GM21529 (cell line): Measurements from ENCODE around the gene NDUFB1.

Experiments used
- ATAC-seq: cut with Tn5 transposase; IDR thresholded peaks from one replicate; pipeline ENCODE4 v1.9.1; 2021; ENCODE audit not compliant: unreplicated experiment

NDUFB1 gene

DNA sequence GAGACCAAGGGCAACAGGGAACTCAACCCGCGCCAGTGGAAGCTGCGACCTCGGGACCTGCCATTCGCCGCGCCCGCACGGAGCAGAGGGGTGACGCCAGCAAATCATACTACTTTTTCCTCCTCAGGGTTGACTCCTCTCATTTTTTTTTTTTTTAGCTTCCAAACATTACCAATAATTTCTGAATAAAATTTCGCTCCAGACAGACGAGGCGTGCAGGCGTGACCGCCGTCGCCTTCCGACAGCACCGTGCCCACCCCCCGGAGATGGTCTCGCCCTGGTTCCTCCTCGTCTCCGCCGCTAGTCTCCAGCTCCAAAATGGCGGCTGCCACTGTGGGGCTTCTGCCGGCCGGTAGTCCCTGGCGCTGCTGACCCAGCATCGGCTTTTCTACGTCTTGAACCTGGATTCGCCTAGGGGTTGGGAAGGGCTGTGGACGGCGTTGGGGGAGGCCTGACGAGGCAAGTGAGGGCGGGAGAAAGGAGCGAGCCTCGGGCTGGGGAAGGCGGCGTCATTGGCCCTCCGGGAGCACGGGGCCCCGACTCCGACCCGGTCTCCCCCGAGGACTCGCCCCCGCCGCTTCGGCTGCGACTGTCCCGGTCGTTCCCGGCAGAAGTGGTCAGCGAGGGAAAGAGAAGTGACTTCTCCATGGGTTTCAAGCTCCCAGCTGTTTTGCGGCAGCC is at the start of gene NDUFB1, which contains the start of gene CPSF2:
TSS of gene NDUFB1 (minus strand) at position 37 of the 681 bp plus-strand sequence. CDS start 4,069 bp downstream, outside the sequence.
TSS of gene CPSF2 (plus strand) at position 300 of the 681 bp plus-strand sequence. CDS start 9,016 bp downstream, outside the sequence.
- peak; percentile 89 for ATAC-seq

DNA sequence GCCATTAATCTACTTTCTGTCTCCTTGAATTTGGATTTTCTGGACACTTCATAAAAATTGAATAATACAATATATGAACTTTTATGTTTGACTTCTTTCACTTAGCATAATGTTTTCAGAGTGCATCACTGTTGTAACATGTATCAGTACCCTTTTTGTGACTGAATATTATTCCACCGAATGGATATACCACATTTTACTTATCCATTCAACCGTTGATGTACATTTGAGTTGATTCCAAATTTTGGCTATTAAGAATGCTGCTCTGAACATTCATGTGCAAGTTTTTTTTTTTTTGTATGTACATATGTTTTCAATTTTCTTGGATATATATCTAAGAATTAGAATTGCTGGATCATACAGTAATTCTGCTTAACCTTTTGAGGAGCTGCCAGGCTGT is 43.5 kb upstream of the NDUFB1 start:
- ATAC-seq = no peak

DNA sequence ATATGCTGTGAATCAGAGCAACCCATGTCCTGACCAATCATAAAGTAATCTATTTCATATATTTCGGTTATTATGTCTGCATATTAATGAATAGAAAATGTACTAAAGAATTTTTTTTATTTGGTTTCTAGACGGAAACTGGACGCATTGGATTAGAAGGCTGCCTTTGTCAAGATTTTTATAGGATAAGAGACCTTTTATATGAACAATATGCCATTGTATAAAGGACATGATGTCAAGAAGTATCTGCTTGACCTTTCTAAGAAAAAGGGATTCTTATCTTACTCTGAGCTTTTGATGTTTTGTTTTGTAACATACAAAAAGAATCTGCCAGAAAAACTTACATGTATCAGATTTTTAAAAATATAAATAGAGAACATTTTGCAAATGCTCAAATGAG is 40.0 kb upstream of the NDUFB1 start:
- no peak for ATAC-seq

DNA sequence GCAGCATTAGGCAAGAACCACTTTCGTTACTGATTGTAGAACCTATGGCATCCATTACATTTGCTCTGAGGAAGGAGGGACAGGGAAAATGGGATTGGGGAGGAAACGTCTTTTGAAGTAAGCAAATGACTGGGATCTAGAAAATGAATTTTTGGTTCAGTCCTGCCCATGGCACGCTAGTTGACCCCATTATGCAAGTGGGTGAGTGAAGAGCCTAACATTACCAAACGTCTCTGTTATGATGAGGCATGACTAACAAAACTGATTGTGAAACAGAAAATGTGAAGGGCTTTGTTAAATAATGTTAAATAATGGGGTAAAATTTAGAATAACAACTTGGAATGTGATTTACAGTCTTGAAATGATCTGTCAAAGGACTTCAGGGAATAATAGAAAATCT is 39.1 kb upstream of the NDUFB1 start:
- no peak for ATAC-seq

DNA sequence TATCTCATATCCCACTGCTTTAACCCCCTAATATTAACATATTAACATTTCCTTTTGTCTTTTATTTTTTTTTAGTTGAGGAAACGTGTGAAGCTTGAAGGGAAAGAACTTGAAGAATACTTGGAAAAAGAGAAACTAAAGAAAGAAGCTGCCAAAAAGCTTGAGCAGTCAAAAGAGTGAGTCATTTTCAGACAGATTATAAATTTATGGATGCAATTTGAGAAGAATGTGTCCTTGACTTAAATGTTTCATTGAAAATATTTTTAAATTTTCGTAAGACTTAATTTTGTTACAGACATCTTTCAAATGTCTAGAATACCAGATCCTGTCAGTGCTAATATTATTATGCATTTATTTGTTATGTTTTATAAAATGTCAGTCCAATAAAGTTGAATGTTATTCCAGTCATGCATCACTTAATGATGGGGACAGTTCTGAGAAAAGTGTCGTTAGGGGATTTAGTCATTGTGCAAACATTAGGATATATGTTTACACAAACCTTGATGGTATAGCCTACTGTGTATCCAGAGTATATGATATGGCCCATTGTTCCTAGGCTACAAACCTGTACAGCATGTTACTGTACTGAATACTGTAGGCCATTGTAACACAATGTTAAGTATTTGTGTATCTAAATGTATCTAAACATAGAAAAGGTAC is 32.9 kb upstream of the NDUFB1 start:
- ATAC-seq = no peak

DNA sequence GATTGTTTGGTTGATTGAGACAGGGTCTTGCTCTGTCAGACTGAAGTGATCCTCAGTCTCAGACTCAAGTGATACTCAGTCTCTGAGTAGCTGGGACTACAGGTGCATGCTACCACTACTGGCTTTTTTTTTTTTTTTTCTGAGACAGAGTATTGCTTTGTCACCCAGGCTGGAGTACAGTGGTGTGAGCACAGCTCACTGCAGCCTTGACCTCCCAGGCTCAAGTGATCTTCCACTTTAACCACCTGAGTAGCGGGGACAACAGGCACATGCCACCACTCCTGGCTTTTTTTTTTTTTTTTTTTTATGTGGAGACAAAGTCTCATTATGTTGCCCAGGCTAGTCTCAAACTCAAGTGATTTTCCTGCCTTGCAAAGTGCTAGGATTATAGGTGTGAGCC is 32.1 kb upstream of the NDUFB1 start:
- no peak for ATAC-seq

DNA sequence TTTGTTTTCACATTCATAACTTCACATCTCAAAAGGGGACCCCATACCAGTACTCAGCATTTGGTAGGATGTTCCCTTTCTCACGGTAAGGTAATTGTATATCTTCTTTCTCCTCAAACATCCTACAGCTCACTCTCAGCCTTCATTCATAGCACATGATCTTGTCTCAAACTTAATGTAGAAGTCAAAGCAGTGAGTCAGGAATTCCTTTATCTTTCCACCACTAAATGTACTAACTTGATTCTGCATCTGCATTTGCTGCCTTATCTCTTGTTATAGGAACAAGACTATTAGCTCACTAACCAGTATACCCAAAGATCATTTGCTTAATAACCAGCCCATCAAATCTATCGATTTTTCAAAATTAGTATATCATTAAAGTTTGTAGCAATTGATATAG is 23.2 kb upstream of the NDUFB1 start:
- no peak for ATAC-seq

DNA sequence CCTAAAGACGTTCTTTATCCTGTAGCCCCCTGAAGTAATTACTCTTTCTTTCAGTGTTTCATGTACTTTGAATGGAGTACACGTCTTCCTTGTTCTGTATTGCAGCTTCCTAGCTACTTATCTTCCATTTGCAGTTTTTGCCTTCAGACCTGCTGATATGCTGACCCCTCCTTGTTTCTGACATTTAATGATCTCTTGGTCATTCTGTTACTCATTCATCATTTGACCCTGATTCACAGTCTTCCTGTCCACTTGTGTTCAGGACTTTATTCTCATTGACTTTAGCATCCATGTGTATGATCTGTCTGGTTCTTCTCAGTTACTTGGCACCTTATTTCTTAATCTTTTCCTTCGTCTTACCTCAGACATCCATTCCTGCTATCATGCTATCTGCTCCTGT is 22.5 kb upstream of the NDUFB1 start:
- no peak for ATAC-seq

DNA sequence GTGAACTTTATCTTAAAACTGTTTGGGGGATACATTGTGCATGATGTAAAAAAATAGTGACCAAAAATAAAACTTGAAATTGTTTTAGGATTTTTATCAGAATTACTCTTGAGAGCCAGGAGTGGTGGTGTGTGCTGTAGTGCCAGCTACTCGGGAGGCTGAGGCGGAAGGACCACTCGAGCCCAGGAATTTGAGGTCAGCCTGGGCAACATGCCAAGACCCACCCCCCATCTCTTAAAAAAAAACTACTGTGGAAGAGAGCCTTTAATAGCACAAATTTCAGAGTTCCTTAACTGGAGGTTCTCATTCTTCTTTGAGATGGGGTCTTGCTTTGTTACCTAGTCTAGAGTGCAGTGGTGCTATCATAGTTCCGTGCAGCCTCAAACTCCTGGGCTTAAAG is 21.8 kb upstream of the NDUFB1 start:
- no peak for ATAC-seq

DNA sequence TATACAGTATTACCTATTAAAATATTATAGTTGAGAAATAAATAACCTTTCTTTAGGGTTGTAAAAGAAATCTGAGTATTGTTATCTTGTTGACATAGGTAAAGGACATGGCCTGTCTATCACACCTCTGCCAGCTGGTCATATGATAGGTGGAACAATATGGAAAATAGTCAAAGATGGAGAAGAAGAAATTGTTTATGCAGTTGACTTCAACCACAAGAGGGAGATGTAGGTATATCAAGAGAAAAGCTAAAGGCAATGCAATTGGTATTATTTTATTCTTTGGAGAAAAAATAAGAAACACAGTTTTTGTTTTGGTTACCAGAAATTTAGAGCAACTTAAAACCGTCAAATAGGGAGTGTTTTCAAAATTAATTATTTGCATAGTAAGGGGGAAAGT is 13.8 kb upstream of the NDUFB1 start:
- no peak for ATAC-seq

DNA sequence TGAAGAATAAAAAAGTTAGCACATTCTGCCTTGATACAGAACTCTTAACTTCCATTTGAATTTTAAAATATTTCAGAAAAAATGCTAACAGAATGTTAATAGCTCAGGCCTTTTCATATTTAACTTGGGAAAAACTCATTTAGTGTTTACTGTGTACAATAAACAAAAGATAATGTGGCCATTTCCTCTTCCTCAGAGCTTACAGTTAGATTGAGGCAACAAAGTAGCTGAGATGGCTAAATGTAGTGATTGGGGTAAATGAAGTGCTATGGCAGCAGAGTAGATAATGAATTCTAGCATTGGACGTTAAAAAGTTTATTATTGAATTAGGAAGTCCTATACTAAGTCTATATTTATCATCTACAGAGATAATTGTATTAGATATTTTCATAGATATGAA is 12.9 kb upstream of the NDUFB1 start:
- ATAC-seq = no peak

DNA sequence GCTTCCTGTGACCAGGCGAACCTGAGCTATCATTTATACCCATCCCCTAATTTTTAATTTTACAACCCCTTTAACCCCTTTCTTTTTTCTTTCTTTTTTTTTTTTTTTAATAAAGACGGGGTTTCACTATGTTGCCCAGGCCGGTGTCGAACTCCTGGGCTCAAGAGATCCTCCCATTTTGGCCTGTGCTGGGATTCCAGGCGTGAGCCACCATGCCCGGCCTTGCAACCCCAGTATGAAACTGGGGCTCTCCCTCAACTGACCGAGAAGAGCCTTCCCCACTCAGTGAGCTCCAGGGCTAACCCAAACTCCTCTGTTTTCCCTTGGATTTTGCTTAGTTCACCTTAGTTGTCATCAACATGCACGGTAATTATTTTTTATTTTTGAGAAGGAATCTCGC is 1.3 kb upstream of the NDUFB1 start:
- no peak for ATAC-seq

DNA sequence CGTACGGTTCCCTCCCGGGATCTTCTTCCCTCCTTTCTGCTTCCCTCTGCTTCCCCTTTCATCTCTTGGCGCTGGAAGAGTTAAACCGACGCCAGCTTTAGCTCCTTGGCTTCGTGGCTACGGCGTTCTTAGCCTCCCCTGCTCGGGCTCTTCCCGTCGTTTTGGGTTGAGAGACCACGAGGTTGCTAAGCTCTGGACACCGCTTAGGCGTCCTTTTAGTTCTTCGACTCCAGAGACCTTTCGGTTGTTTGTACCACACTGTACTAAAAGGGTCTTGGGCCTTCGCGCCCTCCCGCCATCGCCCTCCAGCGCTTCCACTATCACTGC is 808 bp upstream of the NDUFB1 start:
- ATAC-seq = peak; percentile 14

DNA sequence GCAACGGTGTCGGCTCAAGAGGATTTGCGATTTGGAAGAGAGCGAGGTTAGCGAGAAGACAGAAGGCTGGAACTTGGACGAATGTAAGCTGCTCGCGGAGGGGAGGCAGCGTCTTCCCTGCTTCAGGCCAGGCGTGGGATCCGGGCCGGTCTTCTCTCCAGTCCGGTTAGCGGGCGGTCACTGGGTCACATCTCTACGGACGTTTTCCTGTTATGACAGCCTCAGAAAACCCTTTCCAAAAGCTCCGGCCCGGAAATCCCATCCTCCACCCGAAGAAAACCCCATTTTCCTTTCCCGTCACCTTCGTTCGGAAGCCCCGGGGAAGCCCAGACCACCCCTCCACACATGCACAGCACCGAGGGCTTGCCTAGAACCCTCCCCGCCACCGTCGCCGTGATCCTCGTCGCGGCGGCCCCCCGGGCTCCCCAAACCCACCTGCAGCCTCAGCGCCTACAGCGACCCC is 268 bp downstream of the NDUFB1 start:
- ATAC-seq = peak; percentile 21

DNA sequence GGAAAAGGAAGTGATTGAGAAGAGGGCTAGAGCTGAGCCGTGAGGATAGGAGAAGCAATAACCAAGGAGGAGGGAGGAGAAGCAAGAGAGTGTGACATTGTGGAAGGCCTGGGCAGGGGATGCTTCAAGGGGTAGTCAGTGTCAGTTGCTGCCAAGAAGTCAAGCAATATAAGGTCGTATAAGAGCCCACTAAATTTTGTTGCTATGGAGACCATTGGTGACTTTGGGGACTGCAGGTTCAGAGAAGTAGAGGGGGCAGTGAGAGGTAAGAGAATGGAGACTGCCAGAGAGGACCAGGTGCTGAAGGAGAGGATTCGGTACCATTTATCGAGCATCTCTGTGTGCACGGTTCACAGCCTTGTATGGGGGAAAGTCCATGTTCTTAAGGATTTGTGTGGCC is 12.0 kb downstream of the NDUFB1 start:
- no peak for ATAC-seq

DNA sequence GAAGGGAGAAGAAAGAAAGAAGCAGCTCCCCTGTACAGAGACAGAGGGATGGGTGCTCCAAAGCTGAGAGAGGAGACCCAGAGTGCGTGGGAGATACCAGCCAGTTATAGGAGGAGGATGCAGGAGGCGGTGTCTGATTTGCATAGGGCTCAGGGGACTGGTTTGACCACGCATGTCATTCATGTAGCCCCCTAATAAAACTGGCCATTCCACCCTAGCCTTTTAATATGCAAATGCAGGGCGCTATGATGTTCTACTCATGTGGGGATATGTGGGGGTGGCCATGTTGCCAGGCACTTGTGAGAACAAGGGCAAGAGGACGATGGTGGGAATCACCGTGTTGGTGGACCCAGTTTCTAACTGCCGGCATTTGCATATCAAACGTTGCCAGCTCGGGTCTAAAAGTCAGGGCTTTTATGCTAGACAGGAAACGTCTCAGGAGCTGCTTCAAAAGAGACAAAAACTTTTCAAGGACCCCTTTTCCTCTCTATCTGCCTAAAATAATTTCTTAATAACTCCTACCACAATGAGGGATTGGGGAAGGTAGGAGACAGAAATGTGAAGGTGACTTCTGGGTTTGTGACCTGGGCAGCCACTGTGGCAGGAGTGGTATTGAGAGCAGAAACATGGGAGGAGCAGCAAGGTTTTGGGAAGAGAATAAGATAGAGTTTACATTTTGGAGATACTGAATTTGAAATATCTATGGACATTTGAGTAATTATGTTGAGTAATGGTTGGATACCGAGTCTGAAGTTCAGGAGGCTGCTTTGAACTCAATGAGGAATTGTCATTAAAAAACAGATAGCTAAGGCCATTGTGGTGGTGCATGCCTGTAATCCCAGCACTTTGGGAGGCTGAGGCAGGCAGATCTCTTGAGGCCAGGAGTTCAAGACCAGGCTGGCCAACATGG is 12.9 kb downstream of the NDUFB1 start:
- no peak for ATAC-seq

DNA sequence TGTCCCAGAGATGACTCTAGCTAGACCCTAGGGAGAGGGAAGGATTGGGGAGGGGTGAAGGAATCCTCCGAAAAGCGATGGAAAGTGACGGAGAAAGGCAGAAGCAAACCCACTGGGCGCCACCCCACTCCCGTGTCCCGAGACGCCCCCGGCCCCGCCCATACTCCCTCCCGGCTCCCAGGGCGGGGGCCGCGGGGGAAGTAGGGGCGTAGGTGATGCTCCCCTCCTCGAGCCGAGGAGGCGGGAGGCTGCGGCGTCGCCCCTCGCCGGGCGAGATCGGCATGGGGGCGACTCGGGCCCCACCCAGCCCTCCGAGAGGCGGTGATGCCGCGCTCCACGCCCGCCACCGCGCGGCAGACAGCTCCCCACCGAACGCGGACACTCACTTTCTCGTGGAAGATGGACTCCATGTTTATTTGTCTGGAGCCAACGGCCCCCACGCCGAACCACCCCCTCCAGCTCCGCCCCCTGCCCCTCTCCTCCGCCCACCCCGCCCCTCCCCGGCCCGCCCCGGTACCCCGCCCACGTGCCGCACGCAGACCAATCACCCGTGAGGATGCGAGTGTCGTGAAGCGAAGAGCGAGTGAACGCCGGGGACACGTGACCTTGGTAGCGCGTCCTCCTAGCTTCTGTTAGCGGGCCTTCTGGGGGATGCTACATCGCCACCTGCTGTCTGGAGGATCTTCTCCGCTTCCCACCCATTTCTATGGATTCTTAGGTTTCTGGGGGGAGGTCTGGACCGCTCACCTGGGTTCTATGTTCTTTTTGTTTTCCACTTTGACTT is 15.2 kb downstream of the NDUFB1 start, which contains the start of gene ATXN3:
TSS of gene ATXN3 (minus strand) at position 440 of the 784 bp plus-strand sequence. CDS start at position 410, 30 bp downstream.
- peak; percentile 88 for ATAC-seq

DNA sequence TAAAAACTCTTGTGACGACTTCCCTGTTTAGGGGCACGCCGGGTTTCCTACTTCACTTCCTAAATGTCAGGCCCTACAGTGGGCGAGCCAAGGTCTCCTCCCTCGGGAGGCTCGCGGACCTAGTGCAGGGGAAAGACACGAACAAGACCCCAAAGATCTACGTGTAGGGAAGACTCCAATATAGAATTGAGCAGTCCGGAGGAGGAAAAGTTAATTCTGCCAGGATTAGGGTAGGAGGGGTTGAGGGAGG is 15.7 kb downstream of the NDUFB1 start:
- ATAC-seq = peak; percentile 16

DNA sequence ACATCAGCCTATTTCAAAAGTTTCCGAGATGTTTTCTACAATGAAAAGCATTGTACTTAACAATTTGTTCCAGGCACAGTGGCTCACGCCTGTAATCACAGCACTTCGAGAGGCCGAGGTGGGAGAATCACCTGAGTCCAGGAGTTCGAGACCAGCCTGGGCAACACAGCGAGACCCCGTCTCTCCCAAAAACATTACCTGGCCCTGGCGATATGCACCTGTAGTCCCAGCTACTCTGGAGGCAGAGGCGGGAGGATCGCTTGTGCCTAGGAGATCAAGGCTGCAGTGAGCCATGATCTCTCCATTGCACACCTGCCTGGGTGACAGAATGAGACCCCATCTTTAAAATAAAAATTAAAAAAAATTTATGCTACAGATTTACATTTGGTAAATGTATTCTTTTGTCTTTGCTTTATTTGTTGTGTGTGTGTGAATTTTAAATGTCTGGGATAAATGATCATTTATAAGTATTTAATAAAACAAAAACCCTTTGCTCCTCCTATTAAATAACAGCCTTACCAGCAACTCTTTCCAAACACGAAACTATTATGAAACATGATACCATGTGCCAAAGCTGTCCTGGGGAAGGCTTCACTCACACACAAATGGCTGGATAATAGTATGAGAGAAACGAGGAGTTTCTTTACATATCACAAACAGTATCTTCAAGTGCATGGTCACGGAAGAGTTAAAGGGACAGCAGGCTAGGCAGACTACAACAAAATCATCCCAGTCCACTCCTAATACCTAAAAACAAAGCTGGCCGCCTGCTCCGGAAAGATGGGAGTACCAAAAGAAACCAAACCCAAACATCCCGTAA is 16.2 kb downstream of the NDUFB1 start:
- no peak for ATAC-seq

DNA sequence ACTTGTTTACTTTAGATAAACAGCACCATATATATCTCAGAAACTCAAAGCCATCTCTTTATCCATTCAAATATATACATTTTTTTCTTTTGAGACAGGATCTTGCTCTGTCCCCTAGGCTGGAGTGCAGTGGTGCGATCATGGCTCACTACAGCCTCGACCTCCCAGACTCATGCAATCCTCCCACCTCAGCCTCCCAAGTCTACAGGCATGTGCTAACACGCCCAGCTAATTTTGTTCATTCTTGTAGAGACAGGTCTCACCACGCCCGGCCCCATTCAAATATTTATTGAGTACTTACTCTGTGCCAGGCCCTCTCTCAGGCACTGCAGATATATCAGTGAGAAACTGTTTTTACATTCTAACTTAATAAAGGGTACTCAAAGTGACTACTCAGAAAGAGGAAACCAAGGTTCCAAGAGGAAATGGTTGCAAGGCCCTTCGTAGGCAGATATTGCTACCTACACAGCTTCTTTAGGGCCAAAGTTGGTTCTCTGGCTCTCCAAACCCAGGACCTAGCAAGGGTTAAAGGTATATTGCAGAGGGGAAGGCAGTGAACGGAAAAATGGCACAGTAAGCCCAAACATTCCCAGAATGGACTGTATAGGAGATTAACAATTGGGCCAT is 18.0 kb downstream of the NDUFB1 start:
- ATAC-seq = no peak
